Measurements from ENCODE around the gene DZIP1L.
"Not testable (repeated sequence)": the region's sequence is repeated elsewhere in the genome, so short reads cannot be mapped to it uniquely, and the experiment has no call there.

- not testable (repeated sequence) for TF ChIP-seq CTCF, POLR2A, EP300 (IDR thresholded peaks at IDR 0.05)
Measured at GRCh38 chr3:138085745-138086144, 29.7 kb downstream of the DZIP1L start.
